HG02973 (cell line): ENCODE results near the gene WDR70.
"Not testable (repeated sequence)": the region's sequence is repeated elsewhere in the genome, so short reads cannot be mapped to it uniquely, and the experiment has no call there.

Source experiments
- ATAC-seq: cut with Tn5 transposase; IDR thresholded peaks from one replicate; pipeline ENCODE4 v1.9.1; 2021; ENCODE audit warnings: moderate library complexity; ENCODE audit not compliant: unreplicated experiment

Gene WDR70

DNA sequence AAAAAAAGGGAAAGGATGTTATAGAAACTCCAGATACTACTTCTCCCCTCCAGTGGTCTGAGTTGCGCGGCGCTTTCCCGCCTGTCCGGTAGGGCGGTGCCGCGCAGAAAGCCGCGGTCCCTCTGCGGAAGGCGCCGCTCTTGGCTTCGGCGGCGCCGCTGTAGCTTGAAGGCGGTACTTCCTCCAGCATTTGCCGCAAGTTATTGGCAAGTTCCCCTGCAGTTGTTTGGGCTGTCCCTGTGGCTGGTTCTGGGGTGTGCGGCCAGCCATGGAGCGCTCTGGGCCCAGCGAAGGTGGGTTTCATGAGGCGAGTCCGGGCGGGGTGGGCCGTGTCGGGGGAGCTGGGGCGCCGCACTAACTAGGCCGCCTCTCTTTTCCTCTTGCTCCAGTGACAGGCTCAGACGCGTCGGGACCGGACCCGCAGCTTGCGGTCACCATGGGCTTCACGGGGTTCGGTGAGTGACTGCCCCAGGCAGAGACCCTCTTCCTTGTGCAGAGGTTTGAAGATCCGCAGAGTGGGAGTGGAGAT is at the start of gene WDR70:
Gene WDR70, plus strand, starts transcription at position 219 of the 529 bp plus-strand sequence. Its CDS starts 50 bp downstream, at position 269.
- peak; percentile 92 for ATAC-seq

DNA sequence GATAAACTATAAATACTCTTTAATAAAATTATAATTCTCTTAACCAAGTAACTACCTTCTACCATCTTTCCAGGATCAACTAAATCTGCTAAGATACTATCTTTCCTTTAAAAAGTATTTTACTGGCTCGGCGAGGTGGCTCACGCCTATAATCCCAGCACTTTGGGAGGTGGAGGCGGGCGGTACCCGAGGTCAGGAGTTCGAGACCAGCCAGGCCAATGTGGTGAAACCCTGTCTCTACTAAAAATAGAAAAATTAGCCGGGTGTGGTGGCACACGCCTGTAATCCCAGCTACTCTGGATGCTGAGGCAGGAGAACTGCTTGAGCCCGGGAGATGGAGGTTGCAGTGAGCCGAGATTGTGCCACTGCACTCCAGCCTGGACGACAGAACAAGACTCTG is 44.4 kb upstream of the WDR70 start:
- not testable (repeated sequence) for ATAC-seq

DNA sequence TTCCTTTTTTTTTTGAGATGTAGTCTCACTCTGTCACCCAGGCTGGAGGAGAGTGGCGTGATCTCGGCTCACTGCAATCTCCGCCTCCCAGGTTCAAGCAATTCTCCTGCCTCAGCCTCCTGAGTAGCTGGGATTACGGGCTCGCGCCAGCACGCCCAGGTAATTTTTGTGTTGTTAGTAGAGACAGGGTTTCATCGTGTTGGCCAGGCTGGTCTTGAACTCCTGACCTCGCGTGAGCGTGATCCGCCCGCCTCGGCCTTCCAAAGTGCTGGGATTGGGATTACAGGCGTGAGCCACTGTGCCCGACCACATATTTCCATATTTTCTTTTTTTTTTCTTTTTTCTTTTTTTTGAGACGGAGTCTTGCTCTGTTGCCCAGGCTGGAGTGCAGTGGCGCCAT is 36.4 kb upstream of the WDR70 start:
- not testable (repeated sequence) for ATAC-seq

DNA sequence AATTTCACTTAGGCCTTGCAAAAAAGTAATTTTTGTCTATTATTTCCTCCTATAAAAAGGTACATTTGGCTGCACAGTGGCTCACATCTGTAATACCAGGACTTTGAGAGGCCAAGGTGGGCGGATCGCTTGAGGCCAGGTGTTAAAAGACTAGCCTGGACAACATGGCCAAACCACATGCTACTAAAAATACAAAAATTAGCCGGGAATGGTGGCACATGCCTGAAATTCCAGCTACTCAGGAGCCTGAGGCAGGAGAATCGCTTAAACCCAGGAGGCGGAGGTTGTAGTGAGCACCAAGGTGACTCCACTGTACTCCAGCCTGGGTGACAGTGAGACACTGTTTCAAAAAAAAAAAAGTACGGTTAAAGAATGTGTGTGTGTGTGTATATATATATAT is 24.0 kb upstream of the WDR70 start:
- ATAC-seq, result no peak

DNA sequence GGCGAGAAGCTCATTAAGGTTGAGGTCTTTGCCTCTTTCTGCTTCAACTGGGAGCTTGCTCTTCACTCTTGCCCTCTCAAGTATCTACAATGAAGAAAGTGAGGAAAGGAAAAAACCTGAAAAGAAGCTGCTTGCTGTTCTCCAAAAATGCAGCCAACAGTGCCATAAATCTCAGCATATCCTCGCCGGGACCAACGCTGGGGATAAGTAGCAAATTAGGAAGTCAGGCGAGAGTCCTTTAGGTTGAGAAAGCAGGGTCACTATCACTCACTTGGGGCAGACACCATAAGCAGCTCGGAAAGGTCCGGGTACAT is 8.6 kb upstream of the WDR70 start:
- peak; percentile 37 for ATAC-seq

DNA sequence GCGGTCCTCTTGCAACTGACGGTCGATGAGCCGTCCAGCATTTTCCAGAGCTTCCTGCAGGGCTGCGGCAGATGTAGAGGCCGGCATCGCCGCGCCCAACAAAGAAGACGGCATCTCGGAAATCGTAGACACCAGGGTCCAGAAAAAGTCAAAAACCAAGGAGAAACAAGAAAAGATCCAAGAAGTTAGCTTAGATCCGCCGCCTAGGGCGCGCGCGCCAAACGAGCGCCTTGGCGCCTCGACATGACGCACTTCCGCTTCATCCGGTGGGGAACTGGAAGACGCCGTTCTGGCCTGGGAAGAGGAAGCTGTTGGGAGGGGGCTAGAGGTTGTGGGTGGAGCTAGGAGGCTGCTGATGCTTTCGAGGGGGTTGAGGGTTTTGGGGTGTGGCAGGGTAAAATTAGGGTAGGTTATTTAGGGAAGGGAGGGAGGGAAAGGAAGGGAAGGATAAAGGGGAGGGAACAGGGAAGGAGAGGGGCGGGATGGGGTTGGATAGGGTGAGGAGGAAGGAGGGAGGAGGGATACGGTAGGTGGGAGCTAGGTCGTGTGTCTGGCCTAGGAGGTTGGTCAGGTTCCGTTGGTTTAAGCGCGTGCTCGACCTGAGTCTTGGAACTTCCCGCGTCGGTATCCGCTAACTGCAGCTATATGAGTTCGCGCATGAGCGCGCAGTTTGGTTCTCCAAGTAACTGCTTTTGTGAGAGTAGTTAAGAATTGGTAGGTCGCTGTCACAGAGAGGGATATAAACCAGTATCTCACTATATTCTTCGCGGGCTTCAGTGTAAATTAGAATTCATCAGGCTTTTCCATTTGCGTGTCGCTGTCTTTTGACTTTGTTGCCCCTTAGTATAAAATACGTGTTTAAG is 8.0 kb upstream of the WDR70 start, which contains the start of gene NUP155:
Gene NUP155, minus strand, starts transcription at position 243 of the 863 bp plus-strand sequence. Its CDS starts 129 bp downstream, at position 114.
- ATAC-seq, result peak; percentile 95

DNA sequence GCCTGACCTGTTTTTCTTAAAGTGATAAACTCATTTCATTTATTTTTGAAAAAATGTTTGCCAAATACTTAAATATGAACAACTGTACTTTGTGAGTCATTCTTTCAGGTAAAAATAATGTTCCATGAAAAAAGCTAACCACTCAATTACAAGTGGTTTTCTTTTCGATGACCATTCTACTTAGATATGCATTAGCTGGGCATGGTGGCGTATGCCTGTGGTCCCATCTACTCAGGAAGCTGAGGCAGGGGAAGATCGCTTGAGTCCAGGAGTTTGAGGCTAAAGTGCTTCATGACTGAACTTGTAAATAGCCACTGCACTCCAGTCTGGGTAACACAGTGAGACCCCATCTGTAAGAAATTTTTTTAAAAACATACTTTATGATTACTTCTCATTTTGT is 4.0 kb upstream of the WDR70 start:
- no peak for ATAC-seq

DNA sequence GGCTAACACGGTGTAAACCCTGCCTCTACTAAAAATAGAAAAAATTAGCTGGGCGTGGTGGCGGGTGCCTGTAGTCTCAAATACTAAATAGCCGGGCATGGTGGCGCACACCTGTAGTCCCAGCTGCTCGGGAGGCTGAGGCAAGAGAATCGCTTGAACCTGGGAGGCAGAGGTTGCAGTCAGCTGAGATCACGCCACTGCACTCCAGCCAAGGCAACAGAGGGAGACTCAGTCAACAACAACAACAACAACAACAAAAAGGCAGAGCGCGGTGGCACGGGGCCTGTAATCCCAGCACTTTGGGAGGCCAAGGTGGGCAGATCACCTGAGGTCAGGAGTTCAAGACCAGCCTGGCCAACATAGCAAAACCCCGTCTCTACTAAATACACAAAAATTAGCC is 1.1 kb upstream of the WDR70 start:
- not testable (repeated sequence) for ATAC-seq

DNA sequence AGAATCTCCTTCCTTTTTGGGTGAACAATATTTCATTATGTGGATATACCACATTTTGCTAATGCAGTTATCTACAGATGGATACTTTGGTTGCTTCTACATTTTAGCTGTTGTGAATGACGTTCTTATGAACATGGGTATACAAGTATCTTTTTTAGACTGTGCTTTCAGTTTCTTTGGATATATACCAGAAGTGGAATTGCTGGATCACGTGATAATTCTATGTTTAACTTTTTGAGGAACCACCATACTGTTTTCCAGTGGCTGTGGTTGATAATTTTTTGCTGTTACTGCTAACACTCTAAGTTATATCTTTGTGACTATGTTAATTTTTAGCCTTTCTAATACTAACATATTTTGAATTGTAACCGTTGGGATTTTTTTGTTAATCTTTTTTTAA is 12.5 kb downstream of the WDR70 start:
- ATAC-seq, result no peak

DNA sequence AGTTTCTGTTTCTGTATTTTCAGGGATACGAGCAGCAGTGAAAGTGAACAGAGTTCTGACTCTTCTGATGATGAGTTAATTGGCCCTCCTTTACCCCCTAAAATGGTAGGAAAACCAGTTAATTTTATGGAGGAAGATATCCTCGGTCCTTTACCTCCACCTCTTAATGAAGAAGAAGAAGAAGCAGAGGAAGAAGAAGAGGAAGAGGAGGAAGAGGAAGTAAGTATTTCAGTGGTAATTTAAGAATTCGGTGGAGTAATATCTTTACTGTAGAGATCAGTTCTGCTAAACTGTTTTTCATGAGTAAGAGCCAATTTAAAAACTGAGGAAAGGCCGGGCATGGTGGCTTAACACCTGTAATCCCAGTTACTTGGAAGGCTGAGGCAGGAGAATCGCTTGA is 17.2 kb downstream of the WDR70 start:
- no peak for ATAC-seq

DNA sequence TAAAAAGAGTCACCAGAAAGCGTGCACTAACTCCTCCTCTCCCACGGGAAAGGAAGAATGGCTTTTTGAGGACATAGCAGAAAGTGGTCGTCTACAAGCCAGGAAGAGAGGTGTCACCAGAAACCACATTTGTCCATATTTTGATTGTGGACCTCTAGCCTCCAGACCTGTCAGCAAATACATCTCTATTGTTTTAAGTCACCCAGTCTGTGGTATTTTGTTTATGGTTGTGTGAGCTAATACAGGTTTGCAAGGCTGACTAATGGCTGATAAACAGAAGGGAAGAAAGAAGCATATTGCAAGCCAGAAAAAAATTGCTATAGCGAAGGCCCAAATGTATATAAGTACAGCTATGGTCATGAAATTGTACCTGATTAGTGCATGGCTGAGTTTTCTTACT is 21.4 kb downstream of the WDR70 start:
- no peak for ATAC-seq

DNA sequence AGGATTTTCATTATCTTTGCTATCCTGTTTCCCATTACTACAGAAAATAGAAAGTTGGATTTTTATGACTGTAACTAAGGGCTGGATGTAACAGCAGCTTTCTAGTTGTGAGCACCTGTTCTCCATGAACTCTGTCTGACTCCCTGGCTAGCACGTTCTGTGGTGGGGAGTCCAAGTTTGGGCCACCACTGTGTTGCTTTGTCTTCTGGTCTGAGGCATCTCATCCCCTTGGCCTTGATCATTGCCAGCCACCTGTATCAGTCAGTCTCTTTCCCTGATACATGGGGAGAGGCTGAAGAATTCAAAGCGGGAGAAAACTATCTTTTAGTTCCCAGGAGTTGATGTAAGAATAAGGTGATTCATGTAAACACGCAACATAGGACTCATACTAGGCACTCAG is 33.4 kb downstream of the WDR70 start:
- ATAC-seq, result no peak

DNA sequence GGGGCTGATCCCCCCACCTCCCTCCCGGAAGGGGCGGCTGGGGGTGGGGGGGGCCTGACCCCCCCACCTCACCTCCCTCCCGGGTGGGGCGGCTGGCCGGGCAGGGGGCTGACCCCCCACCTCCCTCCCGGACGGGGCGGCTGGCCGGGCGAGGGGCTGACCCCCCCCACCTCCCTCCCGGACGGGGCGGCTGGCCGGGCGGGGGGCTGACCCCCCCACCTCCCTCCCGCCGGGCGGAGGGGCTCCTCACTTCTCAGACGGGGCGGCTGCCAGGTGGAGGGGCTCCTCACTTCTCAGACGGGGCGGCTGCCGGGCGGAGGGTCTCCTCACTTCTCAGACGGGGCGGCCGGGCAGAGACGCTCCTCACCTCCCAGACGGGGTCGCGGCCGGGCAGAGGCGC is 36.3 kb downstream of the WDR70 start:
- not testable (repeated sequence) for ATAC-seq

DNA sequence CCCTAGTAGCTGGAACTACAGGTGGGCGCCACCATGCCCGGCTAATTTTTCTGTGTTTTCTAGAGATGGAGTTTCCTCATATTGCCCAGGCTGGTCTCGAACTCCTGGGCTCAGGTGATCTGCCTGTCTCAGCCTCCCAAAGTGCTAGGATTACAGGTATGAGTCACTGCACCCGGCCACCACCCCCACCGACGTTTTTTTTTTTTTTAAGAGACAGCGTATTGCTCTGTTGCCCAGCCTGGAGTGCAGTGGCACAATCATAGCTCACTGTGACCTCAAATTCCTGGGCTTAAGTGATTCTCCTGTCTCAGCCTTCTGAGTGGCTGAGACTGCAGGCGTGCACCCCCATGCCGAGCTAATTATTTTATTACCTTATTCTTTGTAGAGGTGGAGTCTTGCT is 38.2 kb downstream of the WDR70 start:
- no peak for ATAC-seq

DNA sequence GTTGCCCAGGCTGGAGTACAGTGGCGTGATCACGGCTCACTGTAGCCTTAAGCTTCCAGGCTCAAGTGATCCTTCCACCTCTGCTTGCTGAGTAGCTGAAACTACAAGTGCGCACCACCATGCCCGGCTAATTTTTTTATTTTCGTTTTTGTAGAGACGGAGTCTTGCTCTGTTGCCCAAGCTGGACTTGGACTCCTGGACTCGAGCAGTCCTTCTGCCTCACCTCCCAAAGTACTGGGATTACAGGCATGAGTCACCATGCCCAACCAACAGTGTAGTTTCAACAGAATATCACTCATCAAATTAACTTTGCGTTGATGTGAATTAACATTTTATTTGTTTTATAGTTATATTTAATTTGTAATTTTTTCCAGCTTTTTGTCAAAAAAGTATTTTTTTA is 45.3 kb downstream of the WDR70 start:
- ATAC-seq, result no peak

DNA sequence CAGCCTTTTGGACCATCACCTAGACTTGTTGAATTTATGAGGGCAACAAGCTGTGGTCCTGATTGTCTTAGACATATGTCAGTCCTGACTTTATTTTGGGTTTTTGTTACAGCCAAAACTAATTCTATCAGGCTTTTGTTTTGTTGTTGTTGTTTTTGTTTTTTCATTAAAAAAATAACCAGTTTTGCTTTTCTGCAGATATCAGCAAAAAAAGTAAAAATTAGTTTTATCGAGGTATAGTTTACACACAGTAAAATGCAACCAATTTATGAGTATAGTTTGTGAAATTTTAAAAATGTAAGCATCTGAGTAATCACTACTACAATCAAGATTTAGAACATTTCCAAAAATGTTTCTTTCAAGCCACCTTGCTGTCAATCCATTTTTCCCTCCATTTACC is 48.9 kb downstream of the WDR70 start:
- no peak for ATAC-seq

DNA sequence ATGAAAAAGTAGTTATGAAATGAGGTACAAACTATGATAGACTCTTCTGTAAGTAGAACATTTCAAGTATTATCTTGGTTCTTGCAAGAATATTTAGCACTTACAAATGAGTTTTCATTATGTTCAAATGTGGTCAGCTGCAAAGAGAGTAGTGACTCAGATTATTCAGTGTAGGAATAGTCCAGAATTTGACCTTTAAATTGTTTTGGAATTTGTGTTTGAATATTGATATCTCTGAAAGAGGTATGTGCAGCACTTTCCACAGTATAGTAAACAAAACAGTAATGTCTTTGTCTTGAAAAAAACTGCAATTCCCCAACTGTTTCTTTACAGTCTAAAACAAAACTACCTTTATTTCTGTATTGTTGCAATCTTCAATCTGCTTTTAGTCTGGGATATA is 56.1 kb downstream of the WDR70 start:
- no peak for ATAC-seq

DNA sequence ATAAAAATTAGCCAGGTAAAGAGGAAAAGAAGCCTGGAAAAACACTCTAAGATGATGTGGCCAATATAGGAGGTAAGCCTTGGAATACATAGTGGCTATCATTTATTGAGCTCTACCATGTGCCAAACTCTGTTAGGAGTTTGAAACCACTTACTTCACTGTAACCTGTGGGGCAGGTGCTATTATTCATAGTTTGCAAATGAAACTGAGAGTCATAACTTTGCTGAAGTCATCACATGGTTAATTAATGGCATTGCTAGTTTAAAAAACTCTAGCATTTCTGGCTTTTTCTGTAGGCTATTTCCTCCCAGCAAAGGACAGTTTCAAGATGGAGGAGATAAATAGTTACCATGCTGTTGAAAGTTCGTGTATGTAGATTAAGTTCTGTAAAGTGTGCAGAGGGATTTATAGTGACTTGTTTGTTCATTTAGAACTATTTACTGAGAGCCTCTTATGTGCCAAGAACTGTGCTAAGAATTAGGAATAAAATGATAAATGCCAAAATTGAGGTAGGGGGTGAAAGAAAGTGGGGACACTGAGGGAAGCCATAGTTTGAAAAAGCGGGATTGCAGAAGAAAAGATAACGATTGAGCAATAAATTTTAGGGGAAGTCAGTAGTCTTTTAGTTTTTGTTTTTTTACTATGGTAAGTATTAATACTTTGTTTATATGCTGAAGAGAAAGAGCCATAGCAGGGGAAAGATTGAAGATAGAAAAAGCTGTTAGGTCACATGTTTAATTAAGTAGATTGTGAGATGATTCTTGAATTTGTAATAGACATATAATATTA is 57.2 kb downstream of the WDR70 start:
- no peak for ATAC-seq

DNA sequence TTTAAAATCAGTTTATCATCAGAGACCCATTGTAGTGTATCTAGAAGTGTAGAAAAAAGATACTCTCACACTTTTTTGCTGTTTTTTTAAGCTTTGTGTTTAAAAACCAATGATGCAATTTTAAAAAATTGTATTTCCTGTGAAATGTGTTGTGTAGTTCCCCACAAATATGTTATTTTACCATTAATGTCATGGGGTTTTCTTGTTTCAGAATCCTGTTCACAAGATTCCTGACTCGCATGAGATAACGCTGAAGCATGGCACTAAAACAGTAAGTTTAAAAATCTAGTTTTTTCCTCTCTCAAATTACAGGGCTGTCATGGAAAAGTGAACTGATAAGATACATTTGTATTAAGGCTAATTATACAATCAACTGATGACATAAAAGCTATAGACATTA is 58.6 kb downstream of the WDR70 start:
- no peak for ATAC-seq

DNA sequence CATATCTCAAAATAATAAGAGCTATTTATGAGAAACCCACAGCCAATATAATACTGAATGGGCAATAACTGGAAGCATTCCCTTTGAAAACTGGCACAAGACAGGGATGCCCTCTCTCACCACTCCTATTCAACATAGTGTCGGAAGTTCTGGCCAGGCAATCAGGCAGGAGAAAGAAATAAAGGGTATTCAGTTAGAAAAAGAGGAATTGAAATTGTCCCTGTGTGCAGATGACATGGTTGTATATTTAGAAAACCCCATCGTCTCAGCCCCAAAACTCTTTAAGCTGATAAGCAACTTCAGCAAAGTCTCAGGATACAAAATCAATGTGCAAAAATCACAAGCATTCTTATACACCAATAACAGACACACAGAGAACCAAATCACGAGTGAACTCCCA is 66.7 kb downstream of the WDR70 start:
- not testable (repeated sequence) for ATAC-seq

DNA sequence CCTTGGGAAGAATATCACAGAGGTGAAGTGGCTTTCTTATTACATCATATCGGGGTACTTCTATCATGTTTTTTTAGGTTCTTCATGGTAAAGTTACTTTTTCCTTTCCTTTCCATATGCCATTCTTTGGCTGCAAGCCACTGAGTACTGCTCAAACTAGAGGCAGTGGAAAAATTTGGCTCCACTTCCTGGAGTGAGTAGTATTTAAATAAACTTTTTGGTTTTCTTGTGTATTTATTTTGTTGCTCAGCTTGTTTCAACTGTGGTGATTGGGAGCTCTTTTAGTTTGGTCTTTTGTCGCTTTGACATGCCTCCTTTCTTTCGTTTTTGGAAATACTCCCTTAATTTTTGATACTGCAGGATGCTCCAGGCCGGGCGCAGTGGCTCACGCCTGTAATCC is 69.8 kb downstream of the WDR70 start:
- no peak for ATAC-seq

DNA sequence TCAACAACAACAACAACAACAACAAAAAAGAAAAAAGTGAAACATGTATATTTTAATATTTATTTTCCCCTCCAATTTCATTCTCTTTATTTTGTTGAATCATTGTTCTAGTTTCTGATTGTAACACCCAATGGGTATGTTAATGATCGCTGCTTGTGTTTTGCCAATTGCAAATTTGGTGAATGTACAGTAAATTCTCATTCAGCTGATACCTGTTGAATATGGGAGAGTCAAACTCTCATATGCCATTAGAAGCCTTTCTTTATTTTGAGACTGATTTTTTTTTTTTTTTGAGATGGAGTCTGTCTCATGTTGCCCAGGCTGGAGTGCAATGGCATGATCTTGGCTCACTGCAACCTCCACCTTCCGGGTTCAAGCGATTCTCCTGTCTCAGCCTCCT is 72.9 kb downstream of the WDR70 start:
- not testable (repeated sequence) for ATAC-seq
